GM12878 (cell line): ENCODE data around the gene STXBP1. TPM values are rescaled to one million over a fixed set of nuclear protein-coding genes. Genes with fewer than 3 reads are reported as not detected.

Source experiments
- ATAC-seq: fragments of 200-7000 bp; cut with Tn5 transposase; 3 replicates; pipeline ENCODE4 v1.9.1; 2020; ENCODE audit warnings: mild to moderate bottlenecking, moderate library complexity
- BruUV-seq: library from RNA; stranded (reverse); fragments of 400-500 nt; replicated peaks from 2 replicates; lab custom pipeline; 2021; lab: Mats Ljungman, UMichigan
- CTCF ChIA-PET: fragments of 300-600 bp; sonication (Branson Sonifier 250); formaldehyde crosslinking; extraction: SDS; loops from one replicate; lab custom pipeline; 2021; ENCODE audit warnings: inconsistent platforms; lab: Yijun Ruan, JAX
- POLR2A ChIA-PET: fragments of 350-600 bp; formaldehyde crosslinking; extraction: SDS; loops from one replicate; lab custom pipeline; 2021; ENCODE audit warnings: inconsistent platforms; lab: Charles Lee
- RAD21 ChIA-PET: fragments of 300-600 bp; sonication (Branson Sonifier 250); formaldehyde crosslinking; loops from one replicate; lab custom pipeline; 2023; ENCODE audit warnings: antibody characterized with exemption; ENCODE audit not compliant: unreplicated experiment; lab: Charles Lee
- SMC1A ChIA-PET: fragments of 300-600 bp; sonication (Branson Sonifier 250); formaldehyde crosslinking; loops from one replicate; lab custom pipeline; 2023; ENCODE audit not compliant: unreplicated experiment, uncharacterized antibody; lab: Charles Lee
- DNase-seq: peaks from one replicate; pipeline ENCODE4 v3.0.0-alpha.2; 2011; ENCODE audit warnings: low read depth, low spot score
- FAIRE-seq: peaks from 3 replicates; lab custom pipeline; 2011; peaks lifted over from hg19 to GRCh38; lab: Jason Lieb, UNC
- H2AFZ ChIP-seq: 2 replicates; pipeline ENCODE4 v1.6.0; 2011; ENCODE audit warnings: low read depth, low read length, control low read depth; ENCODE audit not compliant: control insufficient read depth
- H3K27ac ChIP-seq: 2 replicates; pipeline ENCODE4 v1.5.1; 2011; ENCODE audit warnings: control low read depth; ENCODE audit not compliant: control insufficient read depth, insufficient read depth
- H3K27me3 ChIP-seq, 2 experiments: replicated peaks in 1 of 2; 2 replicates each; pipeline versions ENCODE4 v1.6.0 to v1.6.1; 2011; ENCODE audit warnings: low read length in 1 of 2; ENCODE audit not compliant: control insufficient read depth in 2 of 2, insufficient read depth in 2 of 2
- H3K36me3 ChIP-seq, 2 experiments: 2 replicates each; pipeline ENCODE4 v1.5.1; 2011; ENCODE audit warnings: low read length in 1 of 2; ENCODE audit not compliant: control insufficient read depth in 2 of 2, insufficient read depth in 2 of 2
- H3K4me1 ChIP-seq: 2 replicates; pipeline ENCODE4 v1.6.1; 2011; ENCODE audit warnings: mild to moderate bottlenecking, low read length, moderate library complexity, mixed read lengths; ENCODE audit not compliant: control insufficient read depth, insufficient read depth
- H3K4me2 ChIP-seq: 2 replicates; pipeline ENCODE4 v1.6.0; 2011; ENCODE audit warnings: control low read depth; ENCODE audit not compliant: control insufficient read depth, insufficient read depth
- H3K4me3 ChIP-seq: fragments of 200-600 bp; sonication (generic); 2 replicates; pipeline ENCODE4 v1.5.1; 2016
- H3K79me2 ChIP-seq: 2 replicates; pipeline ENCODE4 v1.6.0; 2011; ENCODE audit warnings: low read length; ENCODE audit not compliant: control insufficient read depth, insufficient read depth
- H3K9ac ChIP-seq: 2 replicates; pipeline ENCODE4 v1.8.0; 2011; ENCODE audit warnings: low read length, control low read depth, mixed read lengths; ENCODE audit not compliant: control insufficient read depth, insufficient read depth
- H3K9me3 ChIP-seq: replicated peaks from 3 replicates; pipeline ENCODE4 v1.5.1; 2011; ENCODE audit warnings: mild to moderate bottlenecking, low read length; ENCODE audit not compliant: control insufficient read depth, insufficient read depth
- H4K20me1 ChIP-seq: 2 replicates; pipeline ENCODE4 v1.6.0; 2011; ENCODE audit not compliant: control insufficient read depth, insufficient read depth
- ESRRA ChIP-seq: IDR thresholded peaks from 2 replicates; pipeline ENCODE4 v1.6.1; 2012; ENCODE audit warnings: mild to moderate bottlenecking, low read length, improper control_type of control experiment
- HDAC6 ChIP-seq: fragments of 200-600 bp; sonication (generic); IDR thresholded peaks from one replicate; pipeline ENCODE4 v1.8.0; 2017; ENCODE audit warnings: antibody characterized with exemption; ENCODE audit not compliant: unreplicated experiment
- IKZF1 ChIP-seq: fragments of 450-650 bp; conservative IDR thresholded peaks from 2 replicates; pipeline ENCODE4 v1.6.1; 2017; ENCODE audit warnings: antibody characterized with exemption, mild to moderate bottlenecking
- RBBP5 ChIP-seq: fragments of 200-600 bp; sonication (generic); conservative IDR thresholded peaks from 2 replicates; pipeline ENCODE4 v1.6.1; 2016
- WGBS: methylation state at CpG from one replicate; pipeline ENCODE4 v1.1.6; 2016; ENCODE audit warnings: low lambda C conversion rate; ENCODE audit not compliant: insufficient replicate concordance, insufficient coverage; ENCODE audit errors: missing lambda C conversion rate; 5-methylcytosine and 5-hydroxymethylcytosine counted together
- in situ Hi-C: fragments of 300-500 bp; cut with MboI; formaldehyde crosslinking; loops from 9 replicates; pipeline ENCODE4 v1.14.3; 2018; ENCODE audit warnings: mixed read lengths
- intact Hi-C: fragments of 100-400 bp; cut with micrococcal nuclease; formaldehyde crosslinking; loops from one replicate; pipeline ENCODE4 v1.14.2; 2022; ENCODE audit not compliant: unreplicated experiment
- polyA plus RNA-seq, 11 experiments: library from polyadenylated mRNA; depleted of rRNA in 4 of 11; unstranded in 6 of 11; stranded (reverse) in 5 of 11; fragments of >200 nt; fragmentation: Nextera tagmentation in 4 of 11; fragmentation: Illumina TruSeq in 1 of 11; extraction: Ambion mirVana in 4 of 11; extraction: Trizol in 1 of 11; gene quantifications; 1 replicate in 1 of 11; 2 replicates in 10 of 11; pipeline versions ENCODE4 v1.2.1 to v1.2.3, GENCODE V29; 2011 to 2016; ENCODE audit warnings: inconsistent platforms in 2 of 11, missing spikeins in 2 of 11, low read depth in 1 of 11
- total RNA-seq, 4 experiments: library from RNA; depleted of rRNA in 3 of 4; stranded (reverse); fragments of >200 nt in 3 of 4; fragmentation: Illumina TruSeq in 1 of 4; extraction: Trizol in 1 of 4; gene quantifications; 2 replicates each; pipeline versions ENCODE4 v1.2.1 to v1.2.3, GENCODE V29; 2013 to 2021
- TF ChIP-seq, protein P1 (sequence below): IDR thresholded peaks from 2 replicates; pipeline ENCODE4 v1.6.1; 2011; ENCODE audit warnings: low read depth, low read length, improper control_type of control experiment, borderline replicate concordance
- TF ChIP-seq, protein P2 (sequence below): fragments of 450-650 bp; IDR thresholded peaks from 2 replicates; pipeline ENCODE4 v1.6.1; 2017; ENCODE audit warnings: mild to moderate bottlenecking, moderate library complexity
- TF ChIP-seq, protein P3 (sequence below): fragments of 450-650 bp; IDR thresholded peaks from 2 replicates; pipeline ENCODE4 v1.6.1; 2017; ENCODE audit warnings: low read depth, mild to moderate bottlenecking, moderate library complexity

Gene STXBP1
- total and polyA plus RNA-seq, 10 of the 15 experiments (the other 5 are each of a cell fraction or from before 2014, with no cell fraction given) = 0.08 to 0.85 (median 0.31) TPM; not detected in 3

DNA sequence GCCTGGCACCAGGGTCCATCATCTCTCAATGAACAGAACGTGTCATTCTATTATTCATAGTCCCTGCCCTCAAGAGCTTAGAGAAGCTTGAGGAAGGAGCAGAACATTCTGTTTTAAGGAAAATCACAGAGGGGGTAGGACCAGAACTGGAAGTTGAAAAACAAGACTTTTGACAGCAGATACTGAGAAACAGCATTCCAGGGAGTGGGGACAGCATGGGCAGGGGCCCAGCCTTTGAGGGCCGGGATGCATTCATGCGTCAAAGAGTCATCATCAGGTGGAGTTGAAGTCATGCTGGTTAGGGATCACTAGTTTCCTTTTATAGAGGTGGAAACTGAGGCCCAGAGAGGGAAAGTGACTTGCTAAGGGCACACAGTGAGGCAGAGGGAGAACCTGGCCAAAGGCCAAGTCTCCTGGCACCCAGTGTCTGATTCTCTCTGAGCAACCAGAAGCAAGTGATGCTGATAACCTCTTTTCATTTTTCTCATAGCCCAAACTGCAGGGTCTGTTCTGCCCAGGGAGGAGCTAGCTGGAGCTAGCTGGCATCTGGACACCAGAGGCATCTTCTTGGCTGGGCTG is 41.5 kb upstream of the STXBP1 start:
- no peaks in the 10 kb centered on the region for H3K9me3 ChIP-seq
- intact Hi-C loops (no loop called here), in situ Hi-C loops (no loop called here)
- POLR2A ChIA-PET = no interaction called here
- no peak overlapping the region for H3K4me2 ChIP-seq
- SMC1A ChIA-PET = no interaction called here
- 35% methylated on average over 3 of the region's 3 CpGs for WGBS
- no peak overlapping the region for H3K27ac ChIP-seq
- RAD21 ChIA-PET = no interaction called here
- H3K79me2 ChIP-seq = no peaks in the 10 kb centered on the region
- BruUV-seq = no TSS peak
- H2AFZ ChIP-seq = no peak overlapping the region
- no peak for FAIRE-seq
- CTCF ChIA-PET = no interaction called here
- H3K4me3 ChIP-seq = no peak overlapping the region
- no peaks in the 10 kb centered on the region for H4K20me1 ChIP-seq
- no peak for DNase-seq
- H3K36me3 ChIP-seq = no peaks in the 10 kb centered on the region
- H3K9ac ChIP-seq = no peak overlapping the region
- TF ChIP-seq IKZF1 = no peak
- TF ChIP-seq ESRRA = no peak
- TF ChIP-seq, protein P1, sequence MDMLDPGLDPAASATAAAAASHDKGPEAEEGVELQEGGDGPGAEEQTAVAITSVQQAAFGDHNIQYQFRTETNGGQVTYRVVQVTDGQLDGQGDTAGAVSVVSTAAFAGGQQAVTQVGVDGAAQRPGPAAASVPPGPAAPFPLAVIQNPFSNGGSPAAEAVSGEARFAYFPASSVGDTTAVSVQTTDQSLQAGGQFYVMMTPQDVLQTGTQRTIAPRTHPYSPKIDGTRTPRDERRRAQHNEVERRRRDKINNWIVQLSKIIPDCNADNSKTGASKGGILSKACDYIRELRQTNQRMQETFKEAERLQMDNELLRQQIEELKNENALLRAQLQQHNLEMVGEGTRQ = no peak
- H3K27me3 ChIP-seq = peaks cover 0 to 5% of the 10 kb centered on the region in 2 experiments; a peak in 2 of 4 replicates
- ATAC-seq = no peak
- peaks cover 12% of the 10 kb centered on the region for H3K4me1 ChIP-seq

DNA sequence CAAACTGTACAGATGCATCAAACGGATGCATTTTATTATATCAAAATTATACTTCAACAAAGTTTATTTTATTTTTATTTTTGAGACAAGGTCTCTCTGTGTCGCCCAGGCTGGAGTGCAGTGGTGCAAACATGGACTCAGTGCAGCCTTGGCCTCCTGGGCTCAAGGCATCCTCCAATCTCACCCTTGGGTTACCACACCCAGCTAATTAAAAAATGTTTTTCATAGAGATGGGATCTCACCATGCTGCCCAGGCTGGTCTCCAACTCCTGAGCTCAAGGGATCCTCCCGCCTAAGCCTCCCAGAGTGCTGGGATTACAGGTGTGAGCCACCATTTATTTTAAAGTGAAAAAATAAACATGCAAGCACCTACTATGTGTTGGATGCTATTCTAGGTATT is 40.1 kb upstream of the STXBP1 start:
- H4K20me1 ChIP-seq = no peaks in the 10 kb centered on the region
- ChIA-PET SMC1A (no interaction called here), POLR2A (interaction anchor here (0.6 kb wide), 3 partner anchors 72 to 345 kb away, joined by 3 to 6 read pairs (median 6); partner anchors contain the start of gene ST6GALNAC4), CTCF (interaction anchor here (0.7 to 1.2 kb wide), 2 partner anchors 15 to 163 kb away, joined by 3 to 4 read pairs; partner anchors contain the start of gene TOR2A), RAD21 (no interaction called here)
- intact Hi-C loops (no loop called here), in situ Hi-C loops (no loop called here)
- no peak overlapping the region for H3K4me3 ChIP-seq
- no peaks in the 10 kb centered on the region for H3K36me3 ChIP-seq
- no peak overlapping the region for H2AFZ ChIP-seq
- no peak overlapping the region for H3K27ac ChIP-seq
- BruUV-seq = no TSS peak
- H3K79me2 ChIP-seq = no peaks in the 10 kb centered on the region
- peaks cover 0 to 5% of the 10 kb centered on the region in 2 experiments; a peak in 2 of 4 replicates for H3K27me3 ChIP-seq
- TF ChIP-seq, protein P2, sequence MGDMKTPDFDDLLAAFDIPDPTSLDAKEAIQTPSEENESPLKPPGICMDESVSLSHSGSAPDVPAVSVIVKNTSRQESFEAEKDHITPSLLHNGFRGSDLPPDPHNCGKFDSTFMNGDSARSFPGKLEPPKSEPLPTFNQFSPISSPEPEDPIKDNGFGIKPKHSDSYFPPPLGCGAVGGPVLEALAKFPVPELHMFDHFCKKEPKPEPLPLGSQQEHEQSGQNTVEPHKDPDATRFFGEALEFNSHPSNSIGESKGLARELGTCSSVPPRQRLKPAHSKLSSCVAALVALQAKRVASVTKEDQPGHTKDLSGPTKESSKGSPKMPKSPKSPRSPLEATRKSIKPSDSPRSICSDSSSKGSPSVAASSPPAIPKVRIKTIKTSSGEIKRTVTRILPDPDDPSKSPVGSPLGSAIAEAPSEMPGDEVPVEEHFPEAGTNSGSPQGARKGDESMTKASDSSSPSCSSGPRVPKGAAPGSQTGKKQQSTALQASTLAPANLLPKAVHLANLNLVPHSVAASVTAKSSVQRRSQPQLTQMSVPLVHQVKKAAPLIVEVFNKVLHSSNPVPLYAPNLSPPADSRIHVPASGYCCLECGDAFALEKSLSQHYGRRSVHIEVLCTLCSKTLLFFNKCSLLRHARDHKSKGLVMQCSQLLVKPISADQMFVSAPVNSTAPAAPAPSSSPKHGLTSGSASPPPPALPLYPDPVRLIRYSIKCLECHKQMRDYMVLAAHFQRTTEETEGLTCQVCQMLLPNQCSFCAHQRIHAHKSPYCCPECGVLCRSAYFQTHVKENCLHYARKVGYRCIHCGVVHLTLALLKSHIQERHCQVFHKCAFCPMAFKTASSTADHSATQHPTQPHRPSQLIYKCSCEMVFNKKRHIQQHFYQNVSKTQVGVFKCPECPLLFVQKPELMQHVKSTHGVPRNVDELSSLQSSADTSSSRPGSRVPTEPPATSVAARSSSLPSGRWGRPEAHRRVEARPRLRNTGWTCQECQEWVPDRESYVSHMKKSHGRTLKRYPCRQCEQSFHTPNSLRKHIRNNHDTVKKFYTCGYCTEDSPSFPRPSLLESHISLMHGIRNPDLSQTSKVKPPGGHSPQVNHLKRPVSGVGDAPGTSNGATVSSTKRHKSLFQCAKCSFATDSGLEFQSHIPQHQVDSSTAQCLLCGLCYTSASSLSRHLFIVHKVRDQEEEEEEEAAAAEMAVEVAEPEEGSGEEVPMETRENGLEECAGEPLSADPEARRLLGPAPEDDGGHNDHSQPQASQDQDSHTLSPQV = no peak
- TF ChIP-seq, protein P3, sequence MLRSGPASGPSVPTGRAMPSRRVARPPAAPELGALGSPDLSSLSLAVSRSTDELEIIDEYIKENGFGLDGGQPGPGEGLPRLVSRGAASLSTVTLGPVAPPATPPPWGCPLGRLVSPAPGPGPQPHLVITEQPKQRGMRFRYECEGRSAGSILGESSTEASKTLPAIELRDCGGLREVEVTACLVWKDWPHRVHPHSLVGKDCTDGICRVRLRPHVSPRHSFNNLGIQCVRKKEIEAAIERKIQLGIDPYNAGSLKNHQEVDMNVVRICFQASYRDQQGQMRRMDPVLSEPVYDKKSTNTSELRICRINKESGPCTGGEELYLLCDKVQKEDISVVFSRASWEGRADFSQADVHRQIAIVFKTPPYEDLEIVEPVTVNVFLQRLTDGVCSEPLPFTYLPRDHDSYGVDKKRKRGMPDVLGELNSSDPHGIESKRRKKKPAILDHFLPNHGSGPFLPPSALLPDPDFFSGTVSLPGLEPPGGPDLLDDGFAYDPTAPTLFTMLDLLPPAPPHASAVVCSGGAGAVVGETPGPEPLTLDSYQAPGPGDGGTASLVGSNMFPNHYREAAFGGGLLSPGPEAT = no peak
- TF ChIP-seq RBBP5 (no peak), HDAC6 (no peak)
- WGBS = 39% methylated on average over 3 of the region's 3 CpGs
- no peak overlapping the region for H3K4me2 ChIP-seq
- no peak for DNase-seq
- H3K9me3 ChIP-seq = no peaks in the 10 kb centered on the region
- H3K4me1 ChIP-seq = peaks cover 12% of the 10 kb centered on the region
- FAIRE-seq = peak; percentile 23
- H3K9ac ChIP-seq = no peak overlapping the region
- ATAC-seq = no peak
